ENCODE data around the gene EMILIN3.

GRCh38 chr20:41352666-41353065 lies 14.0 kb downstream of the EMILIN3 start:
- TF ChIP-seq POLR2A (IDR thresholded peaks at IDR 0.05), result no peak
- TF ChIP-seq CTCF (IDR thresholded peaks at IDR 0.05), result no peak
